SK-N-SH (cell line): ENCODE measurements around the gene OR2T6.

Source experiments
- CTCF ChIP-seq: fragments of 200-600 bp; sonication (generic); IDR thresholded peaks from 2 replicates; pipeline ENCODE4 v1.6.1; 2017; ENCODE audit warnings: antibody characterized with exemption, mild to moderate bottlenecking, moderate library complexity
- MAX ChIP-seq: IDR thresholded peaks from 2 replicates; pipeline ENCODE4 v1.4.0; 2012; ENCODE audit warnings: low read depth
- MEF2A ChIP-seq: IDR thresholded peaks from 2 replicates; pipeline ENCODE4 v1.4.0; 2012; ENCODE audit warnings: low read depth, borderline replicate concordance
- POLR2AphosphoS5 ChIP-seq: IDR thresholded peaks from 2 replicates; pipeline ENCODE4 v1.6.1; 2012; ENCODE audit warnings: low read depth, low read length
- TEAD4 ChIP-seq: IDR thresholded peaks from 2 replicates; pipeline ENCODE4 v1.4.0; 2012; ENCODE audit warnings: mild to moderate bottlenecking, borderline replicate concordance; ENCODE audit not compliant: insufficient read depth

- TF ChIP-seq POLR2AphosphoS5, result no peak
- no peak for TF ChIP-seq MEF2A
- TF ChIP-seq CTCF, result no peak
- TF ChIP-seq MAX, result no peak
- no peak for TF ChIP-seq TEAD4
Observed at GRCh38 chr1:248373761-248374160, 1.8 kb upstream of the OR2T6 start.
